NCI-H2107 treated with DMSO at 0.1 percent for 48 hours (cell line): ENCODE results near the gene IMMP2L.

Experiments used
- DNase-seq: peaks from one replicate; lab custom pipeline; 2025; ENCODE audit not compliant: unreplicated experiment; lab: John Stamatoyannopoulos, UW

The IMMP2L gene

DNA sequence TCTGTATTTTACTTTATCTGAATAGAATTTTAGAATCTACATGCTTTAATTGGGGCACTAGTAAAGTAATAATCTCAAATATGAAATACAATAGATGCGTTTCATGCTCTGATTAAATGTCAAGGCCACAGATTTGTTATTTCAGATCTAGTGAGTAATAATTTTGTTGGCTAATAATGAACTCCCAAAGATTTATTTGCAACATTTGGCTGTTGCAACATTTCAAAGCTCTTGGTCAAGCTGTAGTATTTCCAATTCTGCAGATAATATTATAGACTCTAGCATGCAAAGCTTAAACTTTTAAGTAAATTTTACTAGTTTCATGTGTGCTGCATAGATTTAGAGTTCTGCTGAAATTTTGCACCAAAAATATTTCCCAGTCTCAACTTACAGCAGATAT, 454.7 kb downstream of the IMMP2L start:
- DNase-seq: no peak

- DNase-seq: no peak
Observed at GRCh38 chr7:111105269-111105668, 457.0 kb downstream of the IMMP2L start.

DNA sequence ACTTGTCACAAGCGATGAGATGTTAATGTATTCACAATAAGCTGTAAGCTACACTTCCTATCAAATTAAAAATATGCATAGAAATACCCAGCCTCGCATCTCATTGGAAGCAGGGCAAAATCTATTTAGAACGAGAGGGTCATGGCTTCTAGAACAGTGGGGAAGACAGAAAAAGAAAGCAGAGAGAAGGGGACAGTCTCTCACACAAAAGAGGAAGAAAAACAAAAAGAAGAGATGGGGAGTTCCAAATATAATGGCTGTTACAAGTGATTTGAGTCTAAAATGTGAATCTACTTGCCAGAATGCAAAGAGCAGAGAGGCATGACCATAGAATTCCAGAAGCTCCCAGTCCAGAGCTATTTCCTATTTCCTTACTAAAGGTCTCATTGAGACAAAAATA, 457.6 kb downstream of the IMMP2L start:
- DNase-seq: no peak

DNA sequence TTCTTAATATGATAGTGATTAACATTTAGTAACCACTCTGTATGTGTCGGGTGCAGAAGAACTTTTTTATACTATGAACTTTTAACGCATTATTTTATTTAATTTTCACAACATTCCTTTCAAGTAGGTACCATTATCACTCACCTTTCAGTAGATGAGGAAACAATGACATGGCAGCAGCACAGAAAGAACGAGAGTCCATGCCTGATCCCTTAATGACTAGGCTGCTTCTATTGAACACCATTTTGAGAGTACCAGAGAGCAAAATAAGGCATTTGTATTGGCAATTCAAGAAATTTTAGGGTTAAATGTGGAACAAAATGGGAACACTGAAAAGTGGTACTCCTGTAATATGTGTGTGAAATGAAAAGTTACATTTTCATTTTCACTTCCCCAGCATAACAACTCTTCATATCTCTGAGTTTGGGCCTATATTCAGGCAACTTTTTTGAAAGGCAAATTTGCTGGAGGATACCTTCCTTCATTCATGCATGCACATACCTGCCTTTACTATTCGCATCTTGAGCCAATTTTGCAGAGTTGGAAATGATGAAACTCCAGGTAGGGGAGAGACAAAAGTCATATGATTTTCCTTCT, 458.5 kb downstream of the IMMP2L start:
- no peak for DNase-seq

- no peak for DNase-seq
Observed at GRCh38 chr7:111103136-111103535, 459.2 kb downstream of the IMMP2L start.

- no peak for DNase-seq
Observed at GRCh38 chr7:111101856-111102646, 460.2 kb downstream of the IMMP2L start.

GRCh38 chr7:111098926-111099250, 463.4 kb downstream of the IMMP2L start:
- DNase-seq: no peak

GRCh38 chr7:111098011-111098925, 464.0 kb downstream of the IMMP2L start:
- DNase-seq: peak; percentile 42

- DNase-seq: no peak
Observed at GRCh38 chr7:111096997-111097396, 465.3 kb downstream of the IMMP2L start.

DNA sequence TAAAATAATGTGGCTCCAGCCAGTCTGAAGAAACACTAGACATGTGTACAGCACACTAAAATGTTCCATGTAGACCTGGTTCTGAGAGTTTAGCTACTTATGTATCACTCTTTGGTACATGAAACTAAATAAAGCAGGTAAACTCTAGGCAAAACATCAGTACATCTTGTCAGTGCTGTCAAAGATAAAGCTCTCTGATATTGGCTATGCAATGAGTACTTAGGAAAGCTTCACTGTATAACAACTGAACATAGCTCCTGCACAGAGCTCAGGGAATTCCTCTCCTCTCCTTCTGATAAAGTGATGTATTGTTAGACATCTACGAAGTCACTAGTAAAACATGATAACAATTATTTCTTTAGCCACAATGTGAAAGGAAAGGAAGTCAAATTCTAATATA, 467.9 kb downstream of the IMMP2L start:
- no peak for DNase-seq

- DNase-seq: no peak
Observed at GRCh38 chr7:111093496-111093895, 468.8 kb downstream of the IMMP2L start.

- peak; percentile 94 for DNase-seq
Observed at GRCh38 chr7:111092406-111093236, 469.7 kb downstream of the IMMP2L start.

GRCh38 chr7:111091593-111092358, 470.5 kb downstream of the IMMP2L start:
- peak; percentile 51 for DNase-seq

DNA sequence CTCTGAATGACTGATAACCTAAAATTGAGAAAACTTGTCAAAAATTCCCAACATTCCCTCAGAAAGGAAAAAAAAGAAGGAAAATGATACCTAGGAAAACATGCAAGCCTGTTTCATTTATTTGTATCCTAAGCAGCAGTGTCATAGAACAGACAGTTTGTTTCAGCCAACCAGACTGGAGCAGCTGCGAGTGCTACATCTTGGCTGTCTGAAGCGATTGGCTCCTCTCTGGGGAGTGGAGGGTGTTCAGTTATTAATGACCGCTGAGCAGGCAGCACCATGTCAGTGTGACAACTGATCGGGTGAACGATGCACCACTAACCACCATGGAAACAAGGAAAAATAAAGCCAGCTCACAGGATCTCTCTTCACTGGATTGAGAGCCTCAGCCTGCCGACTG, 471.4 kb downstream of the IMMP2L start, which contains the start of gene LRRN3:
Gene LRRN3 (plus strand): TSS at position 282 of the 400 bp plus-strand sequence. CDS start 31,646 bp downstream, outside the sequence.
- peak; percentile 85 for DNase-seq

DNA sequence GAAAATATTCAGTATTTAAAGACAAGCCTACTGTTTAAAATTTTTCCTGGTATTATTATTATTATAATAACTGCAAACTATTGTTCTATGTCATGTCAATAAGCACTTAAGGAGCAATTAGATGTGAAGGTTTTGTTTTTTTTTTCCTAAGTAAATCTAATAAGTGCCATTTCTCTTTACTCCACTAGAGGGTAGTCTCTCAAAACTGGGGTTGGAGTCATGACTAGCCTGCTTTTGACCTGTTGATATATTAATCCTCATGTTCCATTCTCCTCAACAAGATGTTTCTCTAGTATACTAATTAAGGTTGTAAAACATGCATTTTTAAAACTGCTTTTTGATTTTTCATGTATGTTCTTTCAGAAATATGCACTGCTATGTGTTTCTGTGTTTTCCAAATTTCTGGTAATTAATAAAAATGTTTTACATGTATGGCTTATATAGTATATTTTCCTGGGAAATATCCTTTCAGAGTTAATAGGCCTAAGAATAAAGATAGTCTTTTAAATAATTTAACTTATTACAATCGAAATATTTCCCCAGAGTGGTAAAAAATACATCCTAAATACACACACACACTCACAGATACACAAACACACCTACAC, 472.4 kb downstream of the IMMP2L start:
- peak; percentile 85 for DNase-seq

DNA sequence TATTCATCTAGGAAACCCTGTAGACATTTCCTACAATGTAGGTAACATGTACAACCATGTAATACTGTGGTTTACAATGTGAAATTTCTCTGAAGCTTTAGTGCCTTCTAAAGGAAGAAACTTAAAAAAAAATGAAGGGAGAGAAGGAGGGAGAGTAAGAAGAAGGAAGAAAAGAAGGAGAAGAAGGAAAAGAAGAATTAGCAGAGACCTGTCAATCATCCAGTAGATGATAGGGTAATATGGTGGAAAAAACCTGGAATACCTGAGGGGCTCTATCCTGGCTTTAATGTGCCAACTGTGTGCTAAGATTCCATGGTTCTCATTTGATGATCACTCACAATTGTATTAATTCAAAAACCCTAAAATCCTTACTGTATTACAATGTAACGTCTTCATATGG, 474.0 kb downstream of the IMMP2L start:
- no peak for DNase-seq

GRCh38 chr7:111086532-111086931, 475.8 kb downstream of the IMMP2L start:
- DNase-seq: no peak

DNA sequence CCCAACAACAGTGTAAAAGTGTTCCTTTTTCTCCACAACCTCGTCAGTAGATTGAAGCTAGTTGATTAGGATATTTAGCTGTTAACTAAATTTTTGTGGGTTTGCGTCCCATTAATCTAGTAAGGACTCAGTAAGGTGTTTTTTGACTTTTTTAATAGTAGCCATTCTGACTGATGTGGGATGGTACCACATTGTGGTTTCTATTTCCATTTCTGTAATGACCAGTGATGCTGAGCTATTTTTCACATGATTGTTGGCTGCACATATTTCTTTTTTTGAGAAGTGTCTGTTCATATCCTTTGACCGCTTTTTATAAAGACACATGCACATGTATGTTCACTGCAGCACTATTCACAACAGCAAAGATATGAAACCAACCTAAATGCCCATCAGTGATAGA, 476.9 kb downstream of the IMMP2L start:
- no peak for DNase-seq

- DNase-seq: no peak
Observed at GRCh38 chr7:111083413-111083812, 478.9 kb downstream of the IMMP2L start.

- no peak for DNase-seq
Observed at GRCh38 chr7:111082351-111082750, 479.9 kb downstream of the IMMP2L start.
